CD14-positive monocyte (primary cell): Measurements from ENCODE around the gene AKAP8L. TPM values are rescaled to one million over a fixed set of nuclear protein-coding genes. Genes with fewer than 3 reads are reported as not detected.

Experiments used
- DNase-seq, 3 donors: peaks; one replicate each; pipeline ENCODE4 v3.0.0-alpha.2; 2011 to 2022
- H2AFZ ChIP-seq: 2 replicates; pipeline ENCODE4 v1.6.0; 2012; ENCODE audit warnings: mild to moderate bottlenecking, low read depth, low read length, inconsistent platforms; ENCODE audit not compliant: insufficient read depth, poor library complexity, severe bottlenecking
- H3K27ac ChIP-seq, 2 donors: 1 replicate in 1 of 2; 2 replicates in 1 of 2; pipeline ENCODE4 v1.5.1; 2012 to 2013; ENCODE audit warnings: low read length in 2 of 2, control low read depth in 1 of 2, inconsistent platforms in 1 of 2, low read depth in 1 of 2, mild to moderate bottlenecking in 1 of 2
- H3K27me3 ChIP-seq, 2 donors: one replicate each; pipeline versions ENCODE4 v1.6.0 to v1.6.1; 2011 to 2013; ENCODE audit warnings: low read length in 2 of 2; ENCODE audit not compliant: control insufficient read depth in 2 of 2, insufficient read depth in 2 of 2
- H3K36me3 ChIP-seq, 2 donors: replicated peaks in 1 of 2; 1 replicate in 1 of 2; 2 replicates in 1 of 2; pipeline versions ENCODE4 v1.5.1 to v1.6.1; 2012 to 2013; ENCODE audit warnings: low read length in 2 of 2, control low read depth in 1 of 2, inconsistent platforms in 1 of 2, mild to moderate bottlenecking in 1 of 2; ENCODE audit not compliant: insufficient read depth in 2 of 2, control insufficient read depth in 1 of 2
- H3K4me1 ChIP-seq, 2 donors: 1 replicate in 1 of 2; 2 replicates in 1 of 2; pipeline versions ENCODE4 v1.5.1 to v1.6.1; 2012 to 2013; ENCODE audit warnings: low read length in 2 of 2, control low read depth in 1 of 2, inconsistent platforms in 1 of 2, mild to moderate bottlenecking in 1 of 2, moderate library complexity in 1 of 2; ENCODE audit not compliant: insufficient read depth in 2 of 2, control insufficient read depth in 1 of 2
- H3K4me2 ChIP-seq: replicated peaks from 2 replicates; pipeline ENCODE3; 2012; ENCODE audit warnings: low read length, moderate library complexity, mild to moderate bottlenecking; ENCODE audit not compliant: poor library complexity, severe bottlenecking; ENCODE audit errors: extremely low read depth
- H3K4me3 ChIP-seq, 3 experiments: fragments of 200-600 bp in 1 of 3; sonication (generic) in 1 of 3; replicated peaks in 1 of 3; 1 replicate in 2 of 3; 2 replicates in 1 of 3; pipeline ENCODE4 v1.5.1; 2011 to 2013; ENCODE audit warnings: low read length in 3 of 3, mild to moderate bottlenecking in 3 of 3, control low read depth in 2 of 3, low read depth in 2 of 3, inconsistent platforms in 1 of 3, moderate library complexity in 1 of 3
- H3K79me2 ChIP-seq: 2 replicates; pipeline ENCODE4 v1.6.0; 2012; ENCODE audit warnings: mild to moderate bottlenecking, control low read depth, inconsistent platforms, low read length, moderate library complexity; ENCODE audit not compliant: insufficient read depth
- H3K9ac ChIP-seq: 2 replicates; pipeline ENCODE4 v1.6.0; 2017; ENCODE audit warnings: low read length, mild to moderate bottlenecking; ENCODE audit not compliant: insufficient read depth, poor library complexity, severe bottlenecking
- H3K9me3 ChIP-seq, 2 donors: replicated peaks in 1 of 2; 1 replicate in 1 of 2; 2 replicates in 1 of 2; pipeline versions ENCODE4 v1.5.1 to v1.6.1; 2012 to 2013; ENCODE audit warnings: low read length in 2 of 2, control low read depth in 1 of 2; ENCODE audit not compliant: control insufficient read depth in 1 of 2, insufficient read depth in 1 of 2
- H4K20me1 ChIP-seq: 2 replicates; pipeline ENCODE4 v1.6.0; 2012; ENCODE audit warnings: mild to moderate bottlenecking, low read length, control low read depth, moderate library complexity; ENCODE audit not compliant: insufficient read depth
- H3K27ac Mint-ChIP-seq, 7 donors: one replicate each; pipeline ENCODE4 v1.8.0; 2020; ENCODE audit warnings: mild to moderate bottlenecking in 7 of 7, mixed read lengths in 7 of 7, moderate library complexity in 6 of 7, inconsistent platforms in 2 of 7
- H3K27me3 Mint-ChIP-seq, 3 donors: one replicate each; pipeline ENCODE4 v1.8.0; 2021 to 2022; ENCODE audit warnings: low read depth in 3 of 3, mild to moderate bottlenecking in 3 of 3, mixed read lengths in 3 of 3, moderate library complexity in 3 of 3, inconsistent platforms in 1 of 3
- H3K36me3 Mint-ChIP-seq, 2 donors: one replicate each; pipeline ENCODE4 v1.8.0; 2020; ENCODE audit warnings: mixed read lengths in 2 of 2, inconsistent platforms in 1 of 2, mild to moderate bottlenecking in 1 of 2
- H3K4me1 Mint-ChIP-seq: one replicate; pipeline ENCODE4 v1.8.0; 2020; ENCODE audit warnings: mild to moderate bottlenecking, mixed read lengths
- H3K4me3 Mint-ChIP-seq, 2 donors: one replicate each; pipeline ENCODE4 v1.8.0; 2020; ENCODE audit warnings: mild to moderate bottlenecking in 2 of 2, mixed read lengths in 2 of 2, moderate library complexity in 1 of 2
- H3K9me3 Mint-ChIP-seq, 7 donors: one replicate each; pipeline ENCODE4 v1.8.0; 2020 to 2022; ENCODE audit warnings: mixed read lengths in 7 of 7, mild to moderate bottlenecking in 6 of 7, moderate library complexity in 6 of 7, inconsistent platforms in 2 of 7
- CTCF ChIP-seq: fragments of 200-600 bp; IDR thresholded peaks from one replicate; pipeline ENCODE4 v1.8.0; 2022; ENCODE audit warnings: antibody characterized with exemption, mild to moderate bottlenecking
- WGBS: methylation state at CpG from one replicate; pipeline ENCODE4 v1.1.5; 2013; ENCODE audit warnings: missing lambda C conversion rate; ENCODE audit not compliant: insufficient coverage; 5-methylcytosine and 5-hydroxymethylcytosine counted together
- intact Hi-C, 2 donors: fragments of 100-400 bp; cut with micrococcal nuclease; formaldehyde crosslinking; loops; one replicate each; pipeline versions ENCODE4 v1.15.0 to v1.15.1; 2023
- polyA plus RNA-seq, 3 donors: library from polyadenylated mRNA; depleted of rRNA in 1 of 3; unstranded in 2 of 3; stranded (reverse) in 1 of 3; fragments of 300-500 nt in 2 of 3; fragments of >200 nt in 1 of 3; fragmentation: Illumina TruSeq in 2 of 3; gene quantifications; 1 replicate in 2 of 3; 2 replicates in 1 of 3; pipeline ENCODE4 v1.2.3, GENCODE V29; 2012 to 2021

AKAP8L gene
- polyA plus RNA-seq, 3 donors: 21.4 to 103 (median 39.0) TPM

- Mint-ChIP-seq H3K4me3 (no peak overlapping the region), H3K27me3 (peaks cover 0 to 7% (median 3%) of the 10 kb centered on the region in 3 donors), H3K27ac (no peak overlapping the region), H3K4me1 (no peaks in the 10 kb centered on the region), H3K9me3 (no peaks in the 10 kb centered on the region), H3K36me3 (no peaks in the 10 kb centered on the region)
- Histone ChIP-seq H3K27me3 (no peaks in the 10 kb centered on the region), H3K4me3 (no peak overlapping the region), H3K9ac (no peak overlapping the region), H3K4me1 (peaks cover under 1 to 1% of the 10 kb centered on the region in 2 donors), H3K4me2 (no peak overlapping the region), H3K9me3 (no peaks in the 10 kb centered on the region), H3K36me3 (no peaks in the 10 kb centered on the region), H3K27ac (no peak overlapping the region), H3K79me2 (no peaks in the 10 kb centered on the region), H2AFZ (no peak overlapping the region), H4K20me1 (no peaks in the 10 kb centered on the region)
- TF ChIP-seq CTCF: no peak
- 97% methylated on average over 27 of the region's 27 CpGs for WGBS
- intact Hi-C loops: no loop called here
- DNase-seq: no peak
Observed at GRCh38 chr19:15438577-15438976, 19.8 kb upstream of the AKAP8L start.

- Mint-ChIP-seq H3K4me3 (no peak overlapping the region), H3K4me1 (peaks cover 5% of the 10 kb centered on the region), H3K36me3 (no peaks in the 10 kb centered on the region), H3K27ac (no peak overlapping the region), H3K9me3 (no peaks in the 10 kb centered on the region), H3K27me3 (peaks cover 0 to 9% (median 3%) of the 10 kb centered on the region in 3 donors)
- H3K9me3 ChIP-seq: no peaks in the 10 kb centered on the region
- H4K20me1 ChIP-seq: no peaks in the 10 kb centered on the region
- H3K36me3 ChIP-seq: no peaks in the 10 kb centered on the region
- no peak for DNase-seq
- no peaks in the 10 kb centered on the region for H3K27me3 ChIP-seq
- H3K79me2 ChIP-seq: no peaks in the 10 kb centered on the region
- peaks cover 5 to 6% of the 10 kb centered on the region in 2 donors for H3K4me1 ChIP-seq
- H3K9ac ChIP-seq: no peak overlapping the region
- no peak for TF ChIP-seq CTCF
- H3K4me3 ChIP-seq: no peak overlapping the region
- no peak overlapping the region for H3K27ac ChIP-seq
- no peak overlapping the region for H2AFZ ChIP-seq
- WGBS: 100% methylated on average over 1 of the region's 2 CpGs
- intact Hi-C loops: no loop called here
- no peak overlapping the region for H3K4me2 ChIP-seq
Observed at GRCh38 chr19:15438124-15438496, 19.3 kb upstream of the AKAP8L start.
